PC-3 (cell line): Measurements from ENCODE around the gene MAMLD1.

Experiments
- EZH2 ChIP-seq: fragments of 300-600 bp; sonication (generic); IDR thresholded peaks from one replicate; pipeline ENCODE4 v1.6.1; 2017; ENCODE audit warnings: antibody characterized with exemption, mild to moderate bottlenecking, low read length; ENCODE audit not compliant: unreplicated experiment
- EZH2phosphoT487 ChIP-seq: fragments of 300-600 bp; sonication (generic); IDR thresholded peaks from 2 replicates; pipeline ENCODE4 v1.6.1; 2018; ENCODE audit warnings: mild to moderate bottlenecking, antibody characterized with exemption, low read length, borderline replicate concordance
- TF ChIP-seq, protein P1 (sequence below): fragments of 300-600 bp; sonication (generic); conservative IDR thresholded peaks from 2 replicates; pipeline ENCODE4 v1.5.1; 2017; ENCODE audit warnings: antibody characterized with exemption, low read depth, mild to moderate bottlenecking, low read length

DNA sequence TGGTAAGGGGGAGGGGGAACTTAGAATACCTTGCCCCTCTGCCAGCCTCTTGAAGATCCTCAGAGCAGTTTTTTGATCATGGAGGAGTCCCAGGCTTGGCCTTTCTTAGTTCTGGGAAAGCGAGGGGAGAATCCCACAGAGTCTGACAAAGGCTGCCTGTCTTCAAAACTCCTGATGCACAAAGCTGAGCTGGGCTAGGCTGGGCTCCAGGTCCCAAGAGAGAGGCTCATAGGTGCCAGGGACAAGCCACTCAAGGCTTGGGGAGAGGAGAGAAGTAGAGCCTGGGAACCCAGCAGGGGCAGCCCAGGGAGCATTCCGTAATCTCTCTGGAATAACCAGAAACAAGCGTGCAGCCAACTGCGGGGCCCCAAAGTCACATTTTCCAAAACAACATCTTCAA, 168.3 kb downstream of the MAMLD1 start:
- TF ChIP-seq, protein P1, sequence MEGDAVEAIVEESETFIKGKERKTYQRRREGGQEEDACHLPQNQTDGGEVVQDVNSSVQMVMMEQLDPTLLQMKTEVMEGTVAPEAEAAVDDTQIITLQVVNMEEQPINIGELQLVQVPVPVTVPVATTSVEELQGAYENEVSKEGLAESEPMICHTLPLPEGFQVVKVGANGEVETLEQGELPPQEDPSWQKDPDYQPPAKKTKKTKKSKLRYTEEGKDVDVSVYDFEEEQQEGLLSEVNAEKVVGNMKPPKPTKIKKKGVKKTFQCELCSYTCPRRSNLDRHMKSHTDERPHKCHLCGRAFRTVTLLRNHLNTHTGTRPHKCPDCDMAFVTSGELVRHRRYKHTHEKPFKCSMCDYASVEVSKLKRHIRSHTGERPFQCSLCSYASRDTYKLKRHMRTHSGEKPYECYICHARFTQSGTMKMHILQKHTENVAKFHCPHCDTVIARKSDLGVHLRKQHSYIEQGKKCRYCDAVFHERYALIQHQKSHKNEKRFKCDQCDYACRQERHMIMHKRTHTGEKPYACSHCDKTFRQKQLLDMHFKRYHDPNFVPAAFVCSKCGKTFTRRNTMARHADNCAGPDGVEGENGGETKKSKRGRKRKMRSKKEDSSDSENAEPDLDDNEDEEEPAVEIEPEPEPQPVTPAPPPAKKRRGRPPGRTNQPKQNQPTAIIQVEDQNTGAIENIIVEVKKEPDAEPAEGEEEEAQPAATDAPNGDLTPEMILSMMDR: no peak
- TF ChIP-seq EZH2 (no peak), EZH2phosphoT487 (no peak)
